Measurements from ENCODE around the gene MAP3K10.
"Not testable (repeated sequence)": the region's sequence is repeated elsewhere in the genome, so short reads cannot be mapped to it uniquely, and the experiment has no call there.

Gene MAP3K10

DNA sequence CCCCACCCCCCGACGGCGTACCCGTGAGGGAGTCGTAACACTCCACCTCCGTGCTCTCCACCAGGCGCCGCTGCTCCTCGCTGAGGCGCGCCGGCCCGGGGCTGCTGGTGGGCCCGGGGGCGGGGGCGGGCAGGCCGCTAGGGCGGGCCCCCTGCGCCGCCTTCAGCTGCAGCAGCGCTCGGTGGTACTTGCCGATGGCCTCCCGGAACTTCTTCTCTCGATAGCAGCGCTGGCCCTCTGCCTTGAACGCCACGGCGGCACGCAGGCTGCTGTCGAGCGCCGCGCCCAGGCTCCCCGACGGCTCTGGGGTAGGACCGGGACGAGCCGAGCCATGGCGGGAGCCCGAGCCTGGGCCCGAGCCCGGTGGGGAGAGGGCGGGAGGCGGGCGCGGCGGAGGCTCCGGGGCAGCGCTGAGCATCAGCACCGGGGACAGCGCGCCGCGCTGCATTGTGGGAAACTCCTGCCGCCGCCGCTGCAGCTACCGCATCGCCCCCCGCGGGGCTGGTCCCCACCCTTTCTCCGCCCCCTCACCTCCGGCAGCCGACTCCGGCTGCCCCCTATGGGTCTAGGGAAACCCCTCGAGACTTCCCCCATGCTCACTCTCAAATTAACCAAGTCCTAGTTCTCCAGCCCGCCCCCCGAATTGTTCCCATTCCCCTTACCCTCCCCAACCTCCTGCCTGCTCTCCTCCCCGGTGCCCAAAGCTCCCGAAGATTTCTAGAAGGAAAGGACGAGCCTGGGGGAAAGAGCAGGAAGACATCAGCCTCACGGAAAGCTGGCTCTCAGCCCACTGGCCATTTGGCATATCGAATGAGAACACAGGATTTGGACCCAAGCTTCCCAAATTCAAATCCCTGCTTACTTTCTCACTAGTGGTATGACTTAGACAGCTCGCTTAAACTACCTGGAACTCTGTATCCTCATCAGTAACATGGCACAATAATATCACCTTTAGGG is 27.0 kb downstream of the MAP3K10 start, which contains the start of gene TTC9B:
TSS of gene TTC9B (minus strand) at position 451 of the 957 bp plus-strand sequence. CDS start at position 448, 3 bp downstream.
- peak in 5 of 6 experiments; percentile 18 to 38 (median 29) for DNase-seq

DNA sequence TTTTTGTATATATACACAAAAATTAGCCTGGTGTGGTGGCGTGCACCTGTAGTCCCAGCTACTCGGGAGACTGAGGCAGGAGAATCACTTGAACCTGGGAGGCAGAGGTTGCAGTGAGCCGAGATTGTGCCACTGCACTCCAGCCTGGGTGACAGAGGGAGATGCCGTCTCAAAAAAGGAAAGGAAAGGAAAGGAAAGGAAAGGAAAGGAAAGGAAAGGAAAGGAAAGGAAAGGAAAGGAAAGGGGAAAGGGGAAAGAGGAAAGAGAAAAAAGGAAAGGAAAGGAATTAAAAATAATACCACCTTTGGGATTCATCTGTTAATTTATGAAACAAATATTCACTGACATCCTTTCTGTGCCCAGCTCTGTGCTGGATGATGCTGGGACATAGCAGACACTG is 27.8 kb downstream of the MAP3K10 start:
- DNase-seq, result not testable (repeated sequence)

DNA sequence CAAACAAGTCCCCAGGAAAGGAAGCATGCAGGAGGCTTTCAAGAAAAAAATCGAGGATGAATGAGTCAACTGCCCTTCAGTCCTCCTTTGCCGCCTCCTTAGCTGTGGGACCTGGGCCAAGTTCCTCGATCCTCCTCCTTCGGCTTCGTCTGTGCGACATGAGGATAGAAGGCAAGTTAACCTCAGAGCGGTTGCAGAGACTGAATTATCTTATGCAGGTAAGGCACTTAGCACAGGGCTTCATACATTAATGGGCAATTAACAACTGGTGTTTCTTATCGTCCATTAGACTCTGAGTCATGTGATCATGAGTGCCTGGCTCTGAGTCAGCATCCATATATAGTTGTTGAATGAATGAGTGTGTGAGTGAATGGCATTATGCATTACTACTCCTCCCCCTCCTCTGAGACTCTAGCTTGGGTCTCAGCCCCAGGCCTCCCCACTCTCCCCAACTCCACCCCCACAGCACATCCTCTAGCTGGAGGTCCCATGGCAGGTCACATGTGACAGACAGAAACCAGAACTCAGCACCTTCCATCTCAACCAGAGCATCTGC is 28.6 kb downstream of the MAP3K10 start:
- no peak for DNase-seq

DNA sequence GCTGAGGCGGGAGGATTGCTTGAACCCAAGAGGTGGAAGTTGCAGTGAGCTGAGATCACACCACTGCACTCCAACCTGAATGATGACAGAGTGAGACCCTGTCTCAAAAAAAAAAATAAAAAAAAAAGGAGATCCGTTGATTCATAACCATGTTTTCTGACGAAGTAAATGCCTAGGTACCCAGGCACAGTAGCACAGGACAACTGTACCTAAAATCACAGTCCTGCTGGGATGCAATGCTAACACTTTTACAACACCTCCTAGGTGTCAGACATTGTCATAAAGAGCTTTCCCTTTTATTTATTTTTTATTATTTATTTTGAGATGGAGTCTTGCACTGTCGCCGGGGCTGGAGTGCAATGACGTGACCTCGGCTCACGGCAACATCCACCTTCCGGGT is 29.4 kb downstream of the MAP3K10 start:
- DNase-seq, result no peak

DNA sequence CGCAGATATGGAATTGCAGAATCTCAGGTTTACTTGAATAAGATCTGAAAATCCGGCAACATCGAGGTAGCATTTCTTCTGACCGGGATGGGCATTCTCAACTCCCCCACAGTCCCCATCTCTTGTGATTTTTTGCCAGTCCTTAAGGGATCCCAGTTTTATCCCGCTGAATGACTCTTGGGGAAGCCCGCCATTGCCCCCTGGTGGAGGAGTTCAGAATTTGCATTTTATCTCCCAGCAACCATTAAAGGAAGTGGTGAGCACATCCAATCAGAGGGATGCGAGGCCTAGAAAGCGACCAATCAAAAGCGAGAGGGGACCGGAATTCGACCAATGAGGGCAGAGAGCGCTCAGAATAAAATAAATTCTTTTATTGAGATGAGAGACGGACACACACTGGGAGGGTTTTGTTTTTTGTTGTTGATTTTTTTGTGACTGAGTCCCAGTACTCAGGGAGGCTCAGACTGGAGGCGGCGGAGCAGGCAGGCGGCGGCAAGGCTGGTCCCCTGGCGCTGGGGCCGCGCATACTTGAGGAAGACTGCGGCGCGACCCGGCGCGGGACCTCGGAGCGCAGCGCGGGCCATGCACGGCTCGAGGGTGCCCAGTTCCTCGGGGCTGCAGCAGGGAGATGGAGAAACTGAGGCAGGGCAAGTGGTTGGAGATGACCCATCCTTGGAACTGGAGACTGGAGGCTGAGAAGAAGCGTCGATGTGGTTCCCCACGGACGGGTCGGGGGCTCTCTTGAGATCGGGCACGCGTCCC is 30.8 kb downstream of the MAP3K10 start:
- DNase-seq, result peak; percentile 59 to 88 (median 76)

DNA sequence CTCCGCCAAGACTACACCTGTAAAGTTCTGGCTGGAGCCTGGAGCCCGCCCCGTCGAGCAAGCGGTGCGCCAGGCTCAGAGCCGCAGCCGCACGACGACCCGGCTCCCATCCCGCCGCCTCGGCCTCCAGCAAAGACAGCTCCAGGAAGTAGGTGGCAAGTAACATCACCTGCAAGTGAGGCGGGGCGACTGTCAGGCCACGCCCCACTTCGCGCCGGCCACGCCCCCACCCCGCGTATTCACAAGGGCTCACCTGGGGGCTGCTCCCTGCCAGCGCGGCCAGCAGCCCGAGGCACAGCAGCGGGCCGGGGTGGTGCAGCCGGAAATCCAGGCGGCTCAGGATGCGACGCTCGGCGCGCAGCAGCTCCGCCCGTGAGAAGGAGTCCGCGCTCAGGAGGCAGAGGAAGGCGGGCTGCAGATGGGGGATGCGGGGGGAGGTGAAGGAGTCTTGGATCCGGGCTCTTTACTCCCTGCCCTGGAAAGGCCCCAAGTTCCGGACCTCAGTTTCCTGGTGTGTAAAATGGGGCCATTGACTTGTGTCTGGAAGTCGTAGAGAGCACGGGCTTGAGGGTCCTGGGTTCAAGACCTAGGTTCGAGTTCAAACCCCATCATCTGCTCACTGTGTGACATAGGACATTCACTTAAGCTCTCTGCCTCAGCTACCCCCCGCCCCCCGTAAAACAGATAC is 32.1 kb downstream of the MAP3K10 start:
- peak; percentile 18 to 58 (median 41) for DNase-seq

DNA sequence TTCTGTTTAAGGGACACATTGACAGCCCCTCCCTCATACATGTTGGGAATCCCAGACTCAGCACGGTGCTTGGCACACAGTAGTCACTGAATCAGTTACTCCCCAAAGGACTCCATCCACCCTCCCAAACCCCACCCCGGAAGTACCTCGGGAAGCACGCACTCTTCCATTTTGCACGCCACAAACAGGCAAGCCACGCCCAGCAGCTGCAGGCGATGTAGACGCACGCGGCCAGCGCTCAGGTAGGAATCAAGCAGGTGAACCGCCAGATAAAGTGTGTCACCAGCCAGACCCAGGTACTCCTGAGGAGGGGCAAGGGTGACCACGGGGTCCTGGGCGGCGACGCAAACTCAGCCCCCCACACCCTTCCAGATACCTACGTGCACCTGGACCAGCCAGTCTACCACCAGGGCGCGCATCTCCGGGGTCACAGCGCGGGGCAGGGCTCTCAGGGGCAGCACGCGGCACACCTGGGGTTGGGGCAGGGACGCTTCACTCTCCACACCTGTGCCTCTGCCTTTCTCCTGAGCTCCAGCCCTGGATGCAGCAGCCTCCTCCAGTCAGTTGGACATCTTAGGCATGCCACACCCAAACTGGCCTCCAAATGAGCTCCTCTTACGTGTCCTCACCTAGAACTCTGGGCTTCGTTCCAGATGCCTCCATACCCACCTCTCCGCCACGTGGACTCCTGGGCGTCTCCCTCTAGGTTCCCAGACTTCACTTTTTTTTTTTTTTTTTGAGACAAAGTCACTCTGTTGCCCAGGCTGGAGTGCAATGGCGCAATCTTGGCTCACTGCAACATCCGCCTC is 33.3 kb downstream of the MAP3K10 start:
- DNase-seq, result no peak

DNA sequence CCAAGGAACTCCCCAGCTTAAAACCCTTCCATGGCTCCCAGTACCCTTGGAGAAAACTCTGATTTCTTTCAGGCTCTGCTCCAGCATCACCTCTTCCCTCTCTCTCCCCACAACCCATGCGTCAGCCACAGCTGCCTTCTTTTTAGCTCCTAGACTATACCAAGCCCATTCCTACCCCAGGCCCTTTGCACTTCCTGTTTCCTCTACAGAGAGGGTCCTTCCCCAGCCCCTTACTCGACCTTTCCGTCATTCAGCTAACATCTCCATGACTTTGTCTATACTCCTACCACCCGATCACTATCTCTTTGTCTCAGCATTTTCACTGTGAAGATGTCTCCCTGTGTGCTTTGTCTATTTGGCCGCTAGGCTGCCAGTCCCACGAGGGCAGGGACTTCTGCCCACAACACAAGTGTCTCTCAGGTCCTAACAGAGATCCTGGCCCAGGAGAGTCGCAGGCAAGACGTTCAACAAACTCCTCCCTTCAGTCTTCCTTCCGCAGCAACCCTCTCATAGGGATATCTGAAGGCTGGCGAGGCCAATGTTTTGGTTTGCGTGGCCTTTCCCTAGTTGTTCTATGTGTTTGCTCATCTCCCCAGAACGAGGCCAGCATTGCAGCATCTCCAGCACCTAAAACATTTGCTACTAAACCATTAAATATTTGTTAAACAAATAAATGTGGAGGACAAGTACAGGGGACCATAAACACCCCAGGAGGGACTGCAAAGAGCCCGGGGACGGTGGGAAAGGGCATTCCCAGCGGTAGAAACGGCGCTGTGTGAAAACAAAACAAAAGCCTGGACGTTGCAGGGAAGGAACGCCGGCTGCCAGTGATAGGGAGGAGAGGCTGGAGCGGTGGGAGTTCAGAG is 34.4 kb downstream of the MAP3K10 start:
- no peak for DNase-seq

DNA sequence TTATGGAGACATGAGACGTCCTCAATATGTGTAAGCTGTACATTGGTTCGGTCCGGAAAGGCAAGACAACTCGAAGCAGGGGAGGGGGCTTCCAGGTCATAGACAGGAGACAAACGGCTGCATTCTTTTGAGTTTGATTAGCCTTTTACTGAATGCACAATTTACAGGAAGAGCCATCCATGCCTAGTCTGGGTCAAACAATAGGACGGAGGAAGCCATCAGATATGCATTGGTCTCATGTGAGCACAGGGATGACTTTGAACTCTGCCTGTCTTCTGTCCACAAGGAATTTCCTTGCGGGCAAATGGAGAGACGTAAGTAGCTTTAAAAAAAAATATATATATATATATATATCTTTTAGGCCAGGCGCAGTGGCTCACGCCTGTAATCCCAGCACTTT is 37.1 kb downstream of the MAP3K10 start:
- DNase-seq, result no peak

DNA sequence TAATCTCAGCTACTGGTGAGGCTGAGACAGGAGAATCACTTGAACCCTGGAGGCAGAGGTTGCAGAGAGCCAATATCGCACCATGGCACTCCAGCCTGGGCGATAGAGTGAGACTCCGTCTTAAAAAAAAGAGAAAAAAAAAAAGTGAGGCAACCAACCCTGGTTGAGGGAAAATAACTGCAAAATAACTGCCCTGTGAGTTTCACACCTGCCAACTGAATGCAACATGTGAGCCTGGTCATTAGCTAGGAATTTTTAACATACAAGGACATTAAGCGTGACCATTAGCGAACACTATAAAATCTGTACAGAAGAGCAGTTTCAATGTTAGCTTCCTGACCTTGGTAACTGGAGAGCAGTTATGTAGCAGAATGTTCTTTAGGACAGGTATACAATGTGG is 37.6 kb downstream of the MAP3K10 start:
- DNase-seq, result no peak

DNA sequence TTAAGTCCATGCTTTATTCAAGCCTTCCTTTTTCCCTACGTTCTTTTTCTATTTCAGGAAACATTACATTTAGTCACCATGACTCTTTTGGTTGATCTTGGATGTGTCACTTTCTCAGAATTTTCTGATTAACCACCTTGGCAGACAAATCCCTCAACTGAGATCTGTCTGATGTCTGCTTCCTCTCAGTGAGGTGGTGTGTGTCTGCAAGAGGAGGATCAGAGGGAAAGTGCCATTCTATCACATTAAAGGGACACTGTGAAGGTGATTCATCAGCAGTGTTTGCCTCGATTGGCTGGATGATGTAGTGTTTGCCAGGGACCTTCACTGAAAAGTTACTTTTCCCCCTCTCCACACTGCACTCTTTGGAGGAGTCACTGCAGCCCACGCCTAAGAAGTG is 38.3 kb downstream of the MAP3K10 start:
- DNase-seq, result no peak

DNA sequence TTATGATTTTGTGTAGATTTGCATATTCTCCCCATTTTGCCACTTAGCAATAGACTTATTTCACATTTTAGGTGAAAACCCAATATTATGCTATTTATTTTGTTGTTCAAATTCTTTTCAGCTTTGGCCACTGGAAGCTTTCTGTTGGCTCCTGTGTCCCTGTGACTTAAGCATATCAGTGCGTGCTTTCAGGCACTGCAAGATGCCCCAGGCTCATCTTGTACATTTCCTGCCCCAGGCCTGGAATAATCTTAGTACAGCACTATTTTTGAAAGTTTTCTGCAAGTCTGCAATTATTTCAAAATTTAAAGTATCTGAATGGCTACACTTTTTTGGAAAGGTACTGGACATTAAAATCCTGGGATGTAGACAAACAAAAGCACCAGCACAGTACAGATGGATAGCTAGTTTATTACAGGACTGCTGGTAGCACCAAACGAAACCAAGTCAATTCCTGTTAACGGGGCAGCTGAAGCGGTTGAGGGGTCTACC is 38.7 kb downstream of the MAP3K10 start:
- no peak for DNase-seq

DNA sequence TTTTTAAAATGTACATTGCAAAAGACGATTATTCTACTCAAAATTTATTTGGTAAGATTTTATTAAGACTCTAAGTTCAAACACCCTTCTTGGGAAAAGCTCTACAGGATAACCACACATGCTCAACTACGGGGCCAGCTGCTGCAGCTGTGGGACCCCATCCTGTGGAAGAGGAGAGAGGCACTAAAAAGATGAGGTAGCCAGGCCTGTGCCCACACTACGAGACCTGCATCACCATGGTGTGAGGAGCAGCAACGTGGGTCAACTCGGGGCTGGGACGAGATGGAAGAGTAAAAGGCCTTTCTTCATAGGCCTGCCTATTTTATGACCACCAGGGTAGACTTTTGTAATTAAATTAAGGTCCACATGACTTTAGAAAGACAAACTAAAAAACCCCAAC is 39.8 kb downstream of the MAP3K10 start:
- no peak for DNase-seq

DNA sequence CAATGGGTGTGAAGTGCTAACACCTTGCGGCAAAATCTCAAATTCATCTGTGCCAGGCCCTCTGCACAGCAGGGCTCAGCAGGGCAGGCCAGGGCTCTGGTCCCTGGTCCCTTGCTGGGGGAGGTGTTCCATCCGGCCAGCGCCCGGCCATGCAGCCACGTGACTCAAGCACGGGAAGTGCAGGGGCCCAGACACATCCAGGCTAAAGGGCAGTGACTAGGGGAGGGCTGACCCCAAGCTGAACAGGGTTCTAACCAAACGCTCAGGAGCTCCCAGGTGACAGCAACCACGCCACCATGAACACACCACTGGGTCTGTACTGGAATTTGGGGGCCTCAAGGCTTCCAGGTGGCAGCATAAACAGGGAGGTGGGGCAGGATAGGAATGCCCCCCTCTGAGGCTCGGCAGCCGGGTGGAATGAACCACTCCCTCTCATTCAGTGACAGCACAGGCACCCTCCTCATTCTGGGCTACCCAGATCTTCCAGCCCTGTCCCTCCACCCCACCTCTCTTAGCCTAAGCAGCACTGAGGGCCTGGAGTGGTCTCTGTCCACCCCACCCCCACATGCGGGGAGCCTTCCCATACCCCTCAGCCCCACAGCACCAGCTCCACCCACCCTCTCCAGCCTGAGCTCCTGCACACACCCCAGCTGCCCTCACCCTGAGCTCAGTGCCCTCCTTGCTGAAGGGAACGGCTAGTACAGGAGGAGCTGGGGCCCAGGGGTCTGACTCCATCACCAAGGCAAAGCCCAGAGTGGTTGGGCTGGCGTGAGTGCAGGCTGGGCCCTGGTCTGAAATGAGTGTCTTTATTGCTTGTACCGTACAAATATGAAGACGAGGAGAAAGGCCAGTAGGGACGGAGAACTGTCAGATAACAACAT is 40.6 kb downstream of the MAP3K10 start:
- no peak for DNase-seq

DNA sequence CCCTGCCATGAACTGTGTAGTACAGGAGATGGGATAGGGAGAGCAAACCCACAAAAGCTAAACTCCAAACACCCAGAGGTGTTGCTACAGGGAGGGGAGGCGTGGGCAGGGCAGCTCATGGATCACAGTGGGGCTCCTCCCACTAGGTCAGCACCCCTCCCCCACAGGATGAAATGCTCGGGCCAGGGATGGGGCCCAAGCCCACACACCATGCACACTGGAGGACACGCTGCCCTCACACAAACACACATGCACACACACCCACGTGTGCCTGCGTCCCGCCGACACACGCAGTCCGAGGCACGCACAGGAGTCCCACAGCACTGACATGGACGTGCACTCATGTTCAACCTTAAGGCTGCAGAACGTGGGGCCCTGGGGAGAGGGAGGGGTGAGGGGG is 41.3 kb downstream of the MAP3K10 start:
- DNase-seq, result no peak

DNA sequence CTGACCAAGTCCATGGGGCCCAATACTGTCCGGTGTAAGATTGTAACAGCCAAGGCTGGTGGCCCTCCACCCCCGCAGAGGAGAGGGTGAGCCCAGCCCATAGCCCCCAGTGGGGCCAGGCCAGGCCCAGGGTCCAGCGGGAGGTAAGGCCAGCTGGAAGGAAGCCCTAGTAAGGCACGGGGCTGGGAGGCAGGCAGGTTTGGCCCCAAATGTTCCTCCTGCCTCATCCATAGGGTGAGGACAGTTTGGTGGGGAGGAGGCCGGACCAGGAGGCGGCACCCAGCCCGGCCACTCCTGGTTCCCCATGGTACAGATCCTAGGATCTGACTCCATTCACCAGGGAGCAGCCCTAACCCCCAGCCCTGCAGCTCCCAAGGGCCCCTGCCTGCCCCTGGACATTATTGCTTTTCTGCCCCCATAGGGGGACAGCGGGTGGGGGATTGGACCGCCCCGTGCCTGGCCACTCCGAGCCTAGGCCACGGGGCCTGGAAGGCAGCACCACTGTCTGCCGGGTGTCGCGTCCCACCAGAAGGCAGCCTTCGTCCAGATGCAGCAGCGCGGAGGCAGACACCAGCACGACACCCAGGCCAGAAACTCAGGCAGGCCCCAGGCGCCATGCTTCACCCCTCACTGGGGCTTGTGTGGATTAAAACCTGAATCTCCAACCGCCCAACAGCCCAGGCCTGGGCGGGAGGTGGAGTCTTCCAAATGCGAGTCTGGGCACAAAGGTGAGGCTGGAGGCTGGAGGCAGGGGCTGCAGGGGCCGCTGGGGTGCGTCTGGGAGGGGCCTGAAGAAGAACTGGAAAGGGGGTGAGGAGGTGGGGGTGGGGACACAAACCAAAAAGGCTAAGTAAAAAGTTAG is 42.0 kb downstream of the MAP3K10 start:
- no peak for DNase-seq

DNA sequence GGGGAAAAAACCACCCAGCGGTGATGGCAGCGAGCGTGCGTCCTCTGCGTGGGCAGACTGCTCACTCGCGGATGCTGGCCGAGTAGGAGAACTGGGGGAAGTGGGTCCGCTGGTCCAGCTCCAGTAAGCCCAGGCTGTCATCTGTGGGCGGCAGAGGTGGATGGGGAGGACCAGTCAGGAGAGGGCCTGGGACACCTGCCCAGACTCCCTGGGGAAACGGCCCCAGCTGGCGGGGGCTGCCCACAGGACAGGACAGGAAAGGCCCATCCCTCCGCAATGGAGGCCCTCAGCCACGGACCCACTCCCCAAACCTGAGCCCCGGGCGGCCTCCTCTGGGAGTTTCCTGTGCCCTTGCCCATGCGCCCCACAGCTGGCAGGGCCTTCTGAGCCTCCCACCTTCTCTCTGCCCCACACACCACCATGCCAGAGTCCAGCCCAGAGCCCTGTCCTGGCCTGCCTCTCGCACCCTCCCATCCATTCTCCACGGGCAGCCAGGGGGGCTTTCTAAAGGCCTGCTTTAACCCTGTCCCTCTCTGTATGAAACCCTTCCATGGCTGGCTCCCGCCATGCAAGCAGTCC is 42.7 kb downstream of the MAP3K10 start:
- no peak for DNase-seq

Data from stimulated activated naive CD4-positive, alpha-beta T cell (primary cell).